GM12865 (cell line): ENCODE results near the gene CLEC16A.

Experiments used
- DNase-seq: peaks from one replicate; pipeline ENCODE4 v3.0.0; 2010; ENCODE audit warnings: low read depth
- H3K4me3 ChIP-seq: 2 replicates; pipeline ENCODE4 v1.5.1; 2011; ENCODE audit warnings: mild to moderate bottlenecking, low read depth, low read length, control low read depth
- CTCF ChIP-seq: IDR thresholded peaks from 2 replicates; pipeline ENCODE4 v1.5.1; 2011; ENCODE audit warnings: low read length, control low read depth, low read depth, inconsistent platforms; ENCODE audit not compliant: insufficient read depth; ENCODE audit errors: missing control alignments

The CLEC16A gene

DNA sequence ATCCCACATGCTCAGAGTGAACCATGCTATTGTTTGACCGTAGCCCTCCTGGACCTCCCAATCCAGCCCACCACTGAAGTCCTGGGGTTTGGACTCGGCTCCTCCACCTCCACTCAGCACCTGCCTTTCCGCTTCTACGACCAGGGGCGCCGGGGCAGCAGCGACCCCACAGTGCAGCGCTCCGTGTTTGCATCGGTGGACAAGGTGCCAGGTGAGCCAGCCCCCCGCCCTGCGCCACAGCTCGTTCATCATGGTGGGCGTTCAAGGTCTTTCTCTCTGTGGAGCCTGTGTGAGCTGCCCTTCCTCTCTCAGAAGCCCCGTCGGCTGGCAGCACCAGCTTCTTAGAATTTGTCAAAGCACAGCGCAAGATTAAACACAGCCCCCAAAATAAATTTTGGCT is 181.6 kb downstream of the CLEC16A start:
- TF ChIP-seq CTCF, result no peak
- H3K4me3 ChIP-seq, result no peak overlapping the region
- no peak for DNase-seq

- H3K4me3 ChIP-seq, result no peak overlapping the region
- DNase-seq, result no peak
- no peak for TF ChIP-seq CTCF
Measured at GRCh38 chr16:11126399-11127054, 182.2 kb downstream of the CLEC16A start.

- no peak overlapping the region for H3K4me3 ChIP-seq
- DNase-seq, result no peak
- no peak for TF ChIP-seq CTCF
Measured at GRCh38 chr16:11127610-11128195, 183.3 kb downstream of the CLEC16A start.

DNA sequence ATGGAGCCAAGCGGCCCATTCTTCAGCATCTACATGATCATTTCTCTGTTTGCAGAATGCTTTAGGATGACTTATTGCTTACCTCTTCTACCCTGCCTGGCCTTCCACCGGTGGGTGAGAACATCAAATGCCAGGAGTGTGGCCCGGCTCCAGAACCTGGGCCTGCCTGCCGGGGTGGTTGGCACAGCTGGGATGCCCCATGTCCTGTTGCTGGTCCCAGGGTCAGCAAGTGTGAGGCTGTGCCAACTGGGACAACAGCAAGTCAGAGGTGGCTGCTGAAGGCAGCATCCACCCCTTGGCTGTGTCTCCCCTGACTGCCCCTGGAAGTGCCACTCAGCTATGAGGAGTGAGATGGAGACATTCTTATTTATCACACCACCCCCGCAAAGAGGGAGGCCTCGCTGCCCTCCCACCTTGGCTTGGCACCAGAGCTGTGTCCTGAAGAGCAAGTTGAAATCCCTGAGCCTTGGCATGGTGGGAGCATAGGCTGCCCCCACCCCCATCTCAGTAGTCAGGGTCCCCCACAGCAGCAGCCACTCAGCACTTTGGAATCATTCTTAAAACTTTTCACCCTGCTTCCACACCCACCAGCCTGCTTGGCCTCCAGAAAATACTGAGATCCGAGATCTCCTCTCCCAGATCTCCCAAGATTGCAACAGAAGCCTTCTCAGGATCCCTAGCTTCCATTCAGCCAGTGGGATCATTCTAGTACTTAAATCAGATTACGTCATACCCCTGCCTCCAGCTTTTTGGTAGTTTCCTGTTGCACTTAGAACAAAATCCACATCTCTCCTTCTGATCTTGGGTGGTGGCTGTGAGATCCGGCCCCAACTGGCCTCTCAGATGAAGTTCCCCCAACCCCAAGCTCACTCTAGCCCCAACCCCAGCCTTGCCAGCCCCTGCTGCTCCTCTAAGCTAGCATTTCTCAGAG is 184.1 kb downstream of the CLEC16A start:
- TF ChIP-seq CTCF, result no peak
- DNase-seq, result no peak

GRCh38 chr16:11129378-11129781 is 185.0 kb downstream of the CLEC16A start:
- H3K4me3 ChIP-seq, result no peak overlapping the region
- no peak for DNase-seq
- TF ChIP-seq CTCF, result no peak

More for the DNA sequence above, 184.1 kb downstream of the CLEC16A start:
- no peak overlapping the region for H3K4me3 ChIP-seq

- no peak for TF ChIP-seq CTCF
- DNase-seq, result no peak
- H3K4me3 ChIP-seq, result no peak overlapping the region
Measured at GRCh38 chr16:11130978-11131665, 186.8 kb downstream of the CLEC16A start.
